ENCODE data around the gene RHOU. TPM values are rescaled to one million over a fixed set of nuclear protein-coding genes. Genes with fewer than 3 reads are reported as not detected.

The RHOU gene
- polyA plus RNA-seq, 2 of the 4 experiments (the other 2 are of a cell fraction): 11.5 to 14.7 TPM

DNA sequence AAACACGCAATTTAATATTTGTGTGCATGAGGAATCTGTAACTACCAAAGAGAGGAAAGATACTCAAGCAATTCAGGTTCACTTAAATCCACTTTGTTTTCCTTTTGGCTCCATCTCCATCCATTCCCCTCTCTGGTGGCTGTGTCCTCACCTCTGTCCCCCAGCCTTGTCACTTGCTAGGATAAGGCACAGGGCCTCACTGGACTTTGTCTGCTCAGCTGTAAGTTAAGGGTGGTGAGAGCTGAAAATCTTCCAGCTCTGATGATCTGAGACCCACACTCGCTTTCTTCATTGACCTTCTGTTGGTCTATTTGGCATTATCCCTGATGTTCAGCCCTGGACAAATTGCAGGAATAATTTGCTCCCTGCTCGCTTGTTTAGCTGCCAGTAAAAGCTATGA is 56.5 kb downstream of the RHOU start (continued):
- TF ChIP-seq ESRRA (IDR thresholded peaks at IDR 0.05; ENCODE audit: borderline replicate concordance, low read length): no peak

DNA sequence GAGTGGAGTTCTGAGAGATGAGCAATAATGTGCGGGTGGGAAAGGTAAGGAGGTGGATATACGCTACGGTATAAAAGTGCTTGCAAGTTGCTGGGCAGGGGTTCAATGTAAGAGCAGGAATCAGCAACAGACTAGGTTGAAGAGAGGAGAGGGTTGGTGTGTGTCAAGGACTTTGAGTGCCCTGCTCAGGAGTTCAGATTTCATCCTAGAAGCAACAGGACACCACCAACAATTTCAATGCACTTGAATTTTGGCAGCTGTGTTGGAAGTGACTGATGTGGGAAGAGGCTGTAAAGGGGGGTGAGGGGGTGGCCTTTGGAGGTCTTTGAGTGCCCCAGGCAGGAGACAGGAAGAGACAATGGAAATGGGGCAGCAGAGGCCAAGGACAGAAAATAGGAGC is 57.3 kb downstream of the RHOU start:
- POLR2A ChIA-PET: no interaction called here
- 88% methylated on average over 3 of the region's 3 CpGs for WGBS (ENCODE audit: missing lambda C conversion rate)

DNA sequence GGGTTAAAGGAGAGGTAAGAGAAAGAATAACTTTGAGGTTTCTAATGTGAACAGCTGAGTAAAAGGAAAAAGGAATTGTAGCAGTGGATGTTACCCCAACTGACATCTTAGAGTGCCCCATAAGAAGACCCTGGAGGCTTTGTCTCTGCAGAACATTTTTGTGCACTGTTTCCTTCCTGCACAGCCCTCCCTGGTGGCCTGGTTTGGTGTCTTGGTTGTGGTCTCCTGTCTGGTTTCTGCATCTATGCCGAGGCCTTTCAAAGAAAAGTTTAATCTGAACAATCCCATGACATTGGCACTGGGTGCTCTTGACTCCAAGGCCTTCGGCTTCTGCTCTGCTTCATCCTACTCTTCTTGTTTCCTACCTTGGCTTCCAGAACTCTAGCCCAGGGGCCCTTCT is 57.8 kb downstream of the RHOU start:
- H3K4me3 ChIP-seq: no peak overlapping the region
- H3K4me2 ChIP-seq: no peak overlapping the region
- TF ChIP-seq MAZ (IDR thresholded peaks at IDR 0.05; ENCODE audit: borderline replicate concordance, low read depth, low read length) (no peak), MYC (IDR thresholded peaks at IDR 0.05; ENCODE audit: borderline replicate concordance, low read length) (no peak), CBX8 (IDR thresholded peaks at IDR 0.05) (no peak), HDAC2 (IDR thresholded peaks at IDR 0.05) (no peak), EHMT2 (IDR thresholded peaks at IDR 0.05; ENCODE audit: low read depth) (no peak)
- TF ChIP-seq, protein P1, sequence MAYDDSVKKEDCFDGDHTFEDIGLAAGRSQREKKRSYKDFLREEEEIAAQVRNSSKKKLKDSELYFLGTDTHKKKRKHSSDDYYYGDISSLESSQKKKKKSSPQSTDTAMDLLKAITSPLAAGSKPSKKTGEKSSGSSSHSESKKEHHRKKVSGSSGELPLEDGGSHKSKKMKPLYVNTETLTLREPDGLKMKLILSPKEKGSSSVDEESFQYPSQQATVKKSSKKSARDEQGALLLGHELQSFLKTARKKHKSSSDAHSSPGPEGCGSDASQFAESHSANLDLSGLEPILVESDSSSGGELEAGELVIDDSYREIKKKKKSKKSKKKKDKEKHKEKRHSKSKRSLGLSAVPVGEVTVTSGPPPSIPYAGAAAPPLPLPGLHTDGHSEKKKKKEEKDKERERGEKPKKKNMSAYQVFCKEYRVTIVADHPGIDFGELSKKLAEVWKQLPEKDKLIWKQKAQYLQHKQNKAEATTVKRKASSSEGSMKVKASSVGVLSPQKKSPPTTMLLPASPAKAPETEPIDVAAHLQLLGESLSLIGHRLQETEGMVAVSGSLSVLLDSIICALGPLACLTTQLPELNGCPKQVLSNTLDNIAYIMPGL (CRISPR knock-in tag; IDR thresholded peaks at IDR 0.05; ENCODE audit: borderline replicate concordance): no peak
- no peaks in the 10 kb centered on the region for H3K9me3 ChIP-seq
- 77% methylated on average over 2 of the region's 2 CpGs for WGBS (ENCODE audit: missing lambda C conversion rate)
- no peak overlapping the region for H3K27ac ChIP-seq
- no peak for ATAC-seq
- no peak for DNase-seq (ENCODE audit: low read depth in 1 of 2, low spot score in 1 of 2)
- ChIA-PET CTCF (no interaction called here), POLR2A (no interaction called here)
- no peak for FAIRE-seq
- H3K4me1 ChIP-seq: 0 out of 3 replicates have a peak, but pooled peaks cover 2% of the 10 kb centered on the region

More for the DNA sequence above, 57.3 kb downstream of the RHOU start:
- Histone ChIP-seq H3K4me1 (no peaks in the 10 kb centered on the region), H3K4me2 (no peak overlapping the region), H3K4me3 (no peak overlapping the region), H3K9me3 (no peaks in the 10 kb centered on the region), H3K27ac (no peak overlapping the region)
- ATAC-seq (no peak), DNase-seq (ENCODE audit: low read depth in 1 of 2, low spot score in 1 of 2) (no peak), FAIRE-seq (no peak)
- TF ChIP-seq CHD2 (IDR thresholded peaks at IDR 0.05; ENCODE audit: low read length, partially characterized antibody): no peak
- no peak for TF ChIP-seq RCOR1 (IDR thresholded peaks at IDR 0.05; ENCODE audit: low read depth, low read length)
- TF ChIP-seq, protein P2, sequence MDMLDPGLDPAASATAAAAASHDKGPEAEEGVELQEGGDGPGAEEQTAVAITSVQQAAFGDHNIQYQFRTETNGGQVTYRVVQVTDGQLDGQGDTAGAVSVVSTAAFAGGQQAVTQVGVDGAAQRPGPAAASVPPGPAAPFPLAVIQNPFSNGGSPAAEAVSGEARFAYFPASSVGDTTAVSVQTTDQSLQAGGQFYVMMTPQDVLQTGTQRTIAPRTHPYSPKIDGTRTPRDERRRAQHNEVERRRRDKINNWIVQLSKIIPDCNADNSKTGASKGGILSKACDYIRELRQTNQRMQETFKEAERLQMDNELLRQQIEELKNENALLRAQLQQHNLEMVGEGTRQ (IDR thresholded peaks at IDR 0.05): no peak
- TF ChIP-seq EHF (CRISPR knock-in tag; IDR thresholded peaks at IDR 0.05): no peak
- TF ChIP-seq, protein P3, sequence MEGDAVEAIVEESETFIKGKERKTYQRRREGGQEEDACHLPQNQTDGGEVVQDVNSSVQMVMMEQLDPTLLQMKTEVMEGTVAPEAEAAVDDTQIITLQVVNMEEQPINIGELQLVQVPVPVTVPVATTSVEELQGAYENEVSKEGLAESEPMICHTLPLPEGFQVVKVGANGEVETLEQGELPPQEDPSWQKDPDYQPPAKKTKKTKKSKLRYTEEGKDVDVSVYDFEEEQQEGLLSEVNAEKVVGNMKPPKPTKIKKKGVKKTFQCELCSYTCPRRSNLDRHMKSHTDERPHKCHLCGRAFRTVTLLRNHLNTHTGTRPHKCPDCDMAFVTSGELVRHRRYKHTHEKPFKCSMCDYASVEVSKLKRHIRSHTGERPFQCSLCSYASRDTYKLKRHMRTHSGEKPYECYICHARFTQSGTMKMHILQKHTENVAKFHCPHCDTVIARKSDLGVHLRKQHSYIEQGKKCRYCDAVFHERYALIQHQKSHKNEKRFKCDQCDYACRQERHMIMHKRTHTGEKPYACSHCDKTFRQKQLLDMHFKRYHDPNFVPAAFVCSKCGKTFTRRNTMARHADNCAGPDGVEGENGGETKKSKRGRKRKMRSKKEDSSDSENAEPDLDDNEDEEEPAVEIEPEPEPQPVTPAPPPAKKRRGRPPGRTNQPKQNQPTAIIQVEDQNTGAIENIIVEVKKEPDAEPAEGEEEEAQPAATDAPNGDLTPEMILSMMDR (IDR thresholded peaks at IDR 0.05): no peak
- TF ChIP-seq, protein P4, sequence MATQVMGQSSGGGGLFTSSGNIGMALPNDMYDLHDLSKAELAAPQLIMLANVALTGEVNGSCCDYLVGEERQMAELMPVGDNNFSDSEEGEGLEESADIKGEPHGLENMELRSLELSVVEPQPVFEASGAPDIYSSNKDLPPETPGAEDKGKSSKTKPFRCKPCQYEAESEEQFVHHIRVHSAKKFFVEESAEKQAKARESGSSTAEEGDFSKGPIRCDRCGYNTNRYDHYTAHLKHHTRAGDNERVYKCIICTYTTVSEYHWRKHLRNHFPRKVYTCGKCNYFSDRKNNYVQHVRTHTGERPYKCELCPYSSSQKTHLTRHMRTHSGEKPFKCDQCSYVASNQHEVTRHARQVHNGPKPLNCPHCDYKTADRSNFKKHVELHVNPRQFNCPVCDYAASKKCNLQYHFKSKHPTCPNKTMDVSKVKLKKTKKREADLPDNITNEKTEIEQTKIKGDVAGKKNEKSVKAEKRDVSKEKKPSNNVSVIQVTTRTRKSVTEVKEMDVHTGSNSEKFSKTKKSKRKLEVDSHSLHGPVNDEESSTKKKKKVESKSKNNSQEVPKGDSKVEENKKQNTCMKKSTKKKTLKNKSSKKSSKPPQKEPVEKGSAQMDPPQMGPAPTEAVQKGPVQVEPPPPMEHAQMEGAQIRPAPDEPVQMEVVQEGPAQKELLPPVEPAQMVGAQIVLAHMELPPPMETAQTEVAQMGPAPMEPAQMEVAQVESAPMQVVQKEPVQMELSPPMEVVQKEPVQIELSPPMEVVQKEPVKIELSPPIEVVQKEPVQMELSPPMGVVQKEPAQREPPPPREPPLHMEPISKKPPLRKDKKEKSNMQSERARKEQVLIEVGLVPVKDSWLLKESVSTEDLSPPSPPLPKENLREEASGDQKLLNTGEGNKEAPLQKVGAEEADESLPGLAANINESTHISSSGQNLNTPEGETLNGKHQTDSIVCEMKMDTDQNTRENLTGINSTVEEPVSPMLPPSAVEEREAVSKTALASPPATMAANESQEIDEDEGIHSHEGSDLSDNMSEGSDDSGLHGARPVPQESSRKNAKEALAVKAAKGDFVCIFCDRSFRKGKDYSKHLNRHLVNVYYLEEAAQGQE (IDR thresholded peaks at IDR 0.05): no peak
- no peak for TF ChIP-seq CBX2 (IDR thresholded peaks at IDR 0.05; ENCODE audit: borderline replicate concordance, low read depth)
- no peak for TF ChIP-seq ESRRA (IDR thresholded peaks at IDR 0.05; ENCODE audit: borderline replicate concordance, low read length)
- no peak for TF ChIP-seq JUNB (IDR thresholded peaks at IDR 0.05)
- no peak for TF ChIP-seq TP53 (CRISPR knock-in tag; IDR thresholded peaks at IDR 0.05)
- TF ChIP-seq PHF8 (IDR thresholded peaks at IDR 0.05; ENCODE audit: borderline replicate concordance, low read depth): no peak
- no peak for TF ChIP-seq JUN (IDR thresholded peaks at IDR 0.05)
- TF ChIP-seq RAD21 (conservative IDR thresholded peaks at IDR 0.05 in 1 of 2, IDR thresholded peaks at IDR 0.05 in 1 of 2): no peak
- TF ChIP-seq HEYL (CRISPR knock-in tag; IDR thresholded peaks at IDR 0.05): no peak
- no peak for TF ChIP-seq RARB (CRISPR knock-in tag; IDR thresholded peaks at IDR 0.05)
- TF ChIP-seq BHLHE40 (IDR thresholded peaks at IDR 0.05; ENCODE audit: low read depth, low read length): no peak
- CTCF ChIA-PET: no interaction called here

Measured in A549 (cell line).